HG02884 (cell line): ENCODE results near the gene GNB1.

Experiments
- ATAC-seq: cut with Tn5 transposase; IDR thresholded peaks from one replicate; pipeline ENCODE4 v1.9.1; 2021; ENCODE audit warnings: mild to moderate bottlenecking, moderate library complexity; ENCODE audit not compliant: unreplicated experiment

GNB1 gene

DNA sequence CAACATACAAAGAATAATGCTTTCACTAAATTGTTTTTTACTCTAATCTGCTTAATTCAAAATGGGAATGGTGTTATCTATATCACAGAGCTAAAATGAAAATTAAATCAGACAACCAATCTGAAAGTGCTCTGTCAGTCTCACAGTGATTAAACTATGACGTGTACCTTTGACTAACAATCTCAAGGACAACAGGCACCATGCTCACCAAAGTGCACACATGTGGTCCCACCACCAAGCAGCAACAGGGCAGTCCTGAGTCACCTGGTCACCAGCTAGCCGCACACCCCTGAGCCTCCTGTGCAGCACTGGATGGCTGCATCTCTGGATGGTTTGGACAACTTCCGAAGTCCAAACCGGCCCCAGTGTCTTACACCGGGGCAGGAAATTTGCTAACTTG, 58.1 kb downstream of the GNB1 start:
- ATAC-seq = no peak

DNA sequence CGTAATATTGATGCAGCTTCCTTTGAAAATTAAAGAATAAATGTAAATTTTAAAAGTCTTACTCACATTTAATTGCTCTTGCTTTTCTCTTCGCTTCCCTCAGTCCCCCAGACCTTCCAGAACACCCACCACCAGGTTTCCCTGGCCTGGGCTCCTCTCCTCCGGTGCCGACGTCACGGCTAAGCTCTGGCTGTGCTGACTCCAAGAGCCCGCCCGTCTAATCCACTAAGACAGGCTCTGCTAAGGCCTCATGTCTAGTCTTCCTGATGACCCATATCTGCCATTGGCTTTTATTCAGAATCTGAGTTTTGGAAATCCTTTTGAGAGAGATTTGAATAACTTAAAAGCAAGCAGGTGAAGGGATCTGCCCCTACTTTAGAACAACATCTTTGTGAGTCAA, 58.7 kb downstream of the GNB1 start:
- no peak for ATAC-seq

DNA sequence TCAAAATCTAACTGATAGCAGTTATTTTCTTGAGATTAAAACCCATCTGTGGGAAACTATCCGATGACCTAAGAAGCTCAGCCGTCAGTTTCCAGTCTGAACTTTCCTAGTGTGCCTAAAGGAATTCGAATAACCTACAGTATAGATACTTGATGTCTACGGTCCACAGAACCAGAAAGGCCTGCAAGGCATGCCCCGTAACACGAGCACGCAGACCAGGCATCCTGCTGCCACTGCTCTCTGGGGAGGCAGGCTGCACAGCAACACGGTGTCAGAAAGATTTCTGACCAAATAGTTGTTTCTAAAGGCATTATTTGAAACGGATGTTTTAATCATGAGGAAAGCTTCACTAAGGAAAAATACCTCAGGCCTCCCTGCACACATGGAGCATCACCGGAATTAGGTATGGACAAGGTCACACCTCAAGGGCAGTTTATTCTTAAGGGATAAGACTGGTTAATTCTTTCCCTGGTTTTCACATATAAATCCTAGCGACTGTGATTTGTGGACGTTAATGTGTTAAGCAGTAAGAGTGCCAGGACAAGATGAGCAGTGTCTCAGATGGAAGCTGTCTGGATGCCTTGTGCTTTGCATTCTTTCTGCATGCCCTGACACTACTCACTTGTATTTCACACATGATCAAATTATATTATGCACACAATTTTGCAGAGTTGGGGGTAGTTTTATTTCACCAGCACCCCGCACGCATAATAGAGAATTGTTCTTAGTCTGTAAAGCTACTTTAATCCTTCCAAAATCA, 63.6 kb downstream of the GNB1 start:
- no peak for ATAC-seq

DNA sequence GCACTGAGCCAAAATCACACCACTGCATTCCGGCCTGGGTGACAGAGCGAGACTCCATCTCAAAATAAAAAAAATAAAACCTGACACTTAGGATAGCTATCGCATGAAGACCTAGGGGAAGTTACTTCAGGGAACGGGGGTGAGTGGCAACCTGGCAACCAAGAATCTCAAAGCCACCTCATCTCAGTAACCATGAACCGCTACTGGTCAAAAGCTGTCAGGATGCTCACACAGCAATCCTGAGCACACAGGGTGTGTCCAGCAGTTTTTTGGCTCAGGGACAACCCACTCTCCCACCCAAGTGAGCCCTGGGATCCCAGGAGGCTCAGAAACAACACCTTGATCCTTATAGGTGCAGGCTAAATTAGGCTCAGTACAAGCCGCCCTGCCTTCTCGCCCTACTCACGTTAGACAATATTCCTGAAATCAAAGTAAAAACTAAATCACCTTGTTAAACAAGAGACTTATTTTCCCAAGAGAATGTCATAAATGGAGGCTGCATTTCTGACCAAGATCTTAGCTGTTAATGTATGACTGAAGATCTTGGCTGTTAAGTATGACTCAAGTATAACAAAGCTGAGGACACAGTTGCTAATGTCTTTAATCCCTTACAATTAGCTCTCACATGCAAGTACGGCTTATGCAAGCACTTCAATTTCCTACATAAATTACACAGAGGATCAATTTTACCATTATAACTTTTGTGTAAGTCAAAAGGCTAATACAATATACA, 64.4 kb downstream of the GNB1 start:
- ATAC-seq = no peak

DNA sequence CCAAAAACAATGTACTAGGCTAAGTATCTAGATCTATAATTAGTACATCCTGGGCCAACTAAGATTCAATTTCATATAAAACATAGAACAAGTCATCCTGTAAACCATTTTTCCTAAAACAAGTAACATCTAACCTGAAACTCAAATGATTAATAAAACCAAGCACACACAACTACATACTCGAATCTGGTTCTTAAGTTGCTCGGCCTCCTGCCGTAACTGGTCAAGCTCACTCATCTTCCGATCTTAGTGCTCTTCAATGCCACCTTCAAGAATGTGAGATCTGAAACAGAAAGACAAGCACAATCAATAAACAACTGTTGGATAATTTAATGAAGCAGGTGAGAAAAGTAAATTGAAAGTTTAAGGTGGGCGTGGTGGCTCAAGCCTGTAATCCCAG, 65.7 kb downstream of the GNB1 start:
- ATAC-seq = no peak

DNA sequence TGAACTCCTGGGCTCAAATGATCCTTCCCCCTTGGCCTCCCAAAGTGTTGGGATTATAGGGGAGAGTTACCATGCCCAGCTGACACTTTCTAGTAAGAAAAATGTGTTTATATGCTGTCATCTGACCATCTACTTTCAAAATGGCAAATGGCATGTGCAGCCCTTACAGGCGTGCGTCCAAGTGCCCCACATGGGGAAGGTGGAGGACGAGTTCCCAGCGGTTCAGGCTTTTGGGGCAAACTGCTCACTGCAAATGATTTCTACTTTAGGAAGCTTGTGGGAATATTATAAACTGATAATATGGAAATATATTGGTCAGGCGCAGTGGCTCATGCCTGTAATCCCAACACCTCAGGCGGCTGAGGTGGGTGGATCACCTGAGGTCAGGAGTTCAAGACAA, 71.1 kb downstream of the GNB1 start:
- no peak for ATAC-seq

DNA sequence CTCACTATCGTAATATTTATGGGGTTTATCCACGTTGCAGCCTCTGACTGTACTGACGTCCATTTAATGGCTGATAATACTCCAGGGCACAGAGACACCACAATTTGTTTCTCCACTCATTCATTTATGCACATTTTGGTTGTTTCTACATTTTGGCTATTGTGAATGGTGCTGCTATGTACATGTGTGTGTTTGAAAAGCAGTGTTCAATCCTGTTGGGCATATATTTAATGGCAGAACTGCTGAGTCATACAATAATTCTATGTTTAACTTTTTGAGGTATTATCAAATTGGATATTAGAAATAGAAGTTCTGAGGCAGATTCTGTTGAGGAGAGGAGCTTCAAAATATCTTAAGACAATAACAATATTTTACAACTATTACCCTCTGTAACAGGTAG, 73.7 kb downstream of the GNB1 start:
- ATAC-seq = no peak

DNA sequence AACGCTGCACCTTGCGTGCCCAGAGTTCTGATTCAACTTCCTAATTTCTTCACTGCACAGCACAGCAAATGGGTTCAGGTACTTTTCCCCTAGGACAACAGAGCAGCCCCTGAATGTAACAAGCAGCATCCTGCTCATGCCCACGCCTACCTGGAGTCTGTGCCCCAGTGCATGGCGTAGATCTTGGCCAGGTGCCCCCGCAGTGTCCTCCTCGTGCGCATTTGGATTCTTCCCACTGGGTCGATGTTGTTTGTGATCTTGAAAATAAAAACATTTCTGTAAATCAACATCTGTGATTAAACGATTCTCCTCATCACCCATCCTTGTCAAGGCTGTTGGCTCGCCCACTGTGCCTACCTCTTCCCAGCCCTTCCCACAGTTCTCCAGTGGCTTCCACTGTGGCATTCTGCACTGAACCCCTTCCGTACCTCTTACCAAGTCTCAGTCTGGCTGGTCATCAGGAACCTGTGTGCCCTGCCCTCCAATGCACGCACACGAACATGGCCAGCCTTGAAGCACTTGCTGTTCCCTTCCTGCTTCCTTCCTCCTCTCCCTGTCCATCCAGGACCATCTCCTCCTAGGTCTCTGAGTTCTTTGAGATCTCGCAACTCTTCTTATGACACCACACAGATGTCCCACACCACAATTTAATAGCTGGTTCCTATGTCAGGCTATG, 75.1 kb downstream of the GNB1 start:
- no peak for ATAC-seq

DNA sequence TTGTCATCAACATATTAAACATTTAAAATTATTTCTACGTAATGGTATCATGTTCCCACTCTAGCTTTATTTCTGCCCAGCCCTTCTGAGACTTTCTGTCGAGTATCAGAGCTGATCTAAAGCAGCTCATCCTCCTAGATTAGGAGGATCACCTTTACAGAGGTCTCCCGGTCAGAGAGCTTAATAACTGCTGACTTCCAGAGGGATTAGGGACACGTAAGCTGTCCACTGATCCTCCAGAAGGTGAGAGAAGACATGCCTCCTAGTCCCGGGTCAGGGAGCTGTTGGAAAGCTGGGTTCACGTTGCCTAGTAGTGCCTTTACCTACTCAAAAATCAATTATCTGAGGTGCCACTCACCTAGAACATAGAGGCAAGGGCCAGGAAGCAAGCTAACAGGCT, 81.4 kb downstream of the GNB1 start:
- ATAC-seq = no peak

DNA sequence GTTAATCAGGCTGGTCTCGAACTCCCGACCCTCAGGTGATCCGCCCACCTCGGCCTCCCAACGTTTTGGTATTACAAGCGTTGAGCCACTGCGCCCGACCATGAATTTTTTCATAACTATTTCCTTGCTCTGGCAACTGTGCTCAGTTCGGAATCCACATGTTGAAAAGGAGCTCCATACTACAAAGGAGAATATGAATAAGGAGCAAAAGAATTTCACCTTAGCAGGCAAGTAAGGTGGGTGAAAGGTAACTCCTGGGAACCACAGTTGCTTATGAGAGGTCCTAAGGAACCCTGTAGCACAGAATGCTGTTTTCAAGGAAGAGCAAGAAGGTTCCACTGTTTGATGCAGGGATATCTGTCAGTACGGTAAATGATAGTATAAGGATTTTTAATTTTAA, 82.7 kb downstream of the GNB1 start:
- no peak for ATAC-seq

DNA sequence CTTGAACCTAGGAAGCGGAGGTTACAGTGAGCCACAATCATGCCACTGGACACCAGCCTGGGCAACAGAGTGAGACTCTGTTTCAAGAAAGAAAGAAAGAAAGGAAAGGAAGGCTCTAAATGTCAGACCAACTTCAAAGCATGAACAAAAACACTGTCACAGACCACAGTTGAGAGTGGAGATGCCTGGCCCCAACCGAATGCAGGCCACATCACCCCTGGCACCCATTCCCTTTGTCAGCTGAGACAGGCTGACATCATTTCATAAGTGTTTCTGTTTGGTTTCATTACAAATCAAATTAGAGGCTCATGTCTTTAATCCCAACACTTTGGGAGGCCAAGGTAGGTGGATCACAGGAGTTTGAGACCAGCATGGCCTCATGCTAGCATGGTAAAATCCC, 84.0 kb downstream of the GNB1 start:
- no peak for ATAC-seq

DNA sequence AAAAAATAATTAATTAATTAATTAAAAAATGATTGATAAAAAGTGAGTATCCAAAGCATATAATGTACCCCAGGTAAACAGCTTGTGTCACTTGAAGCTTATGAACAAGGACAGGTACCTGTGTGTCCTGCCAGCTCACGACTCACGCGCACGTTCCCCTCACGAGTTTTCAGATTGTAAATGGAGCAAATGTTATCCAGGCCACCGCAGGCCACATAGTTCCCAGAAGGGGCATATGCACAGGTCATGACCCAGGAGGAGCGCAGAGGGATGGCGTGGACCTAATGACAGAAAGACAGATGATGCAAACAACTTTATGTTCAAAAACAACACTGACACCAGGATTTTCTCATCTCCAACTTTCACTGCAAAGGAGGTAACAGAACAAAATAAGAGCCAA, 86.6 kb downstream of the GNB1 start:
- no peak for ATAC-seq

DNA sequence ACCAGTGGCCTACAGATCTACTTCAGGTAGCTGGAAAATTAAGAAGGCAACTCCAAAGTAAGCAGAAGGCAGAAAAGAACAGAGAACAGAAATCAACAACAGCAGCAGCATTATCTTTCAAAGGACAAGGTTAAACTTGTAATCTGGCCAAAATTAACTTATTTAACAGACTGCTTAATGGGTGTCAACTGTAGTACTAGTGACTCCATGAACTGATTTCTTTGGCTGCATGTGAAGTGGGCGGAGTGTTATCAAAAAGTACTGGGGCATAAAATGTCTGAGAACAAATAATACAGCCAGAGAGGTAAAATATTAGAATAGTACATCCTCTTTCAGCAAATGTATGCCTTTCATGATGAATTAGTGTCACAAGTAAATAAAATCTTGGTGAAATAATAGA, 88.0 kb downstream of the GNB1 start:
- no peak for ATAC-seq

DNA sequence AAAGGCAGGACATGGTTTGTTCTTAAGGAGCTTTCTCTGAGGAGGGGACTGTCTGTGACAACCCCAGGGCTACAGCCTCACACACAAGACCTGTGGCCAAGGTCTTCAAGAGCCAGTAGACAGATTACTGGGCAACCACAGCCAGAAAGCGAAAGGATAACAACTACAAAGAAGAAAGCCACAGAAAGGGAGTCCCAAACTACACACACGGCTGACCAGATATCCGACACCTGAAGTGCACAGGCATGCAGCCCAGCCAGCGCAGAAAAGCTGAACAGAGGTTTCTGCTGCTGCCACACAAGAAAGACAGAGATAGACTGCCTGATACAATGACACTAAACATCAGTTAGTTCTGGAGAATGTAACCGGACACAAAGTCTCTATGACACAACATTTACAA, 91.2 kb downstream of the GNB1 start:
- no peak for ATAC-seq

DNA sequence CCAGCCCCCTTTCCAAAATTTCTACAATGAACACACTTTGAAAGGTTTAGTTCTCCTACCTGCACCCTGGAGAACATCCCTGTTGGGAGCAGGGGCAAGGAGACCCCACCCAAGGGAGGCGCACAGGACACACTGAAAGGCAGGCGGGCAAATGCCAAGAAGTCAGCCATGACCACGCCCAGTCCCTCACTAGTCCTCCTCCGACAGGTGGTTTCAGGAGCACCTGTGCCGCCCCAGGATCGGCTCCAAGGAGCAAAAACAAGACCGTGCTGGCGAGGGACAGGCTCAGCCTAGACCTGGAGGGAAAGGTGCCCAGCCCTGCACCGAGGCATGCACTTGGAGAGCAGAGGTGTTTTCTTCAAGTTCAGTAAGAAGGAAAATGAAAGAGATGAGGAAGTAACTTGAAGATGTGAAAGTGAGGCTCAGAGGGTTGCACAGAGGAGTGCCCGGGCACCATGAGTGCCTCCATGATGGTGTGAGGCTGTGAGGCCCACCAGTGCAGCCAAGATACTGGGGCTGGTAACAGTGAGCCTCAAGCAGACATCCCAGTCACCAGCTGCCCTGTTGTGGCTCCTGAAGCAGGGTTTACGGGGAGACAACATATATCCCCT, 93.1 kb downstream of the GNB1 start:
- no peak for ATAC-seq

DNA sequence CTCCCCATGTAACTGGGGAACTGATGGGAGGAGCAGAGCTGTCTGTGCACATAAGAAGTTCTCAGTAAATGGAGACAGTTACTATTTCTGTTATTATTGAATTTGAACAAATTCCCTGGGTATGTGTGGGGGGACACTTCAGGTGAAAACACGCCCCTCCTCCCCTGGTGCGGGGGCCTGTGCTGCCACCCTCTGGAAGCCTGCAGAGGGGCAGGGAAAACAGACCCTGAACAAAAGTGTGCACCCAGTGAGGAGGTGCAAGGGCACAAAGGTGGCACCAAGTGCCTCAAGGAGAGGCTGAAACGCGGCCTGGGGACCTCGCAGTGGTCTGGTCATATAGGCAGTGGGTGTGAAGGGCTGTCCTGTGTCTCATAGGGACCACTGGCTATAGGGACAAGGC, 94.4 kb downstream of the GNB1 start:
- ATAC-seq = no peak

DNA sequence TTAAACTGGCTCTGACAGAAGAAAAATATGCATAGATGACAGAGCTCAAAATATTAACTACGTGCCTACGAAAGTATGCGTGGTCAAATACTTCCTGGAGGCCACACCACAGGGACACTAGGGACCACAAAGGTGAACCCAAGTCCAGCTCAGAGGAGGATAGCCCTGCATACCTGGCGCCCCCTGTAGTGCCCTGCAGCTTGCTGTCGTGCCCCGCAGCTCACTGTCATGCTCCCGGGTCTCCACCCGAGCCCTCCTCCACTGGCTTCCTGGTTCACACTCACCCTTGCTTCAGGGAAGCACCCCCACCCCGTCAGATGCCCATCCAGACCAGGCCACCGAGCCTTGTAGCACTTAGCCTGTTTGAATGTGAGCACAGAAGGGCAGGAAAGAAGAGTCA, 95.9 kb downstream of the GNB1 start:
- ATAC-seq = no peak

DNA sequence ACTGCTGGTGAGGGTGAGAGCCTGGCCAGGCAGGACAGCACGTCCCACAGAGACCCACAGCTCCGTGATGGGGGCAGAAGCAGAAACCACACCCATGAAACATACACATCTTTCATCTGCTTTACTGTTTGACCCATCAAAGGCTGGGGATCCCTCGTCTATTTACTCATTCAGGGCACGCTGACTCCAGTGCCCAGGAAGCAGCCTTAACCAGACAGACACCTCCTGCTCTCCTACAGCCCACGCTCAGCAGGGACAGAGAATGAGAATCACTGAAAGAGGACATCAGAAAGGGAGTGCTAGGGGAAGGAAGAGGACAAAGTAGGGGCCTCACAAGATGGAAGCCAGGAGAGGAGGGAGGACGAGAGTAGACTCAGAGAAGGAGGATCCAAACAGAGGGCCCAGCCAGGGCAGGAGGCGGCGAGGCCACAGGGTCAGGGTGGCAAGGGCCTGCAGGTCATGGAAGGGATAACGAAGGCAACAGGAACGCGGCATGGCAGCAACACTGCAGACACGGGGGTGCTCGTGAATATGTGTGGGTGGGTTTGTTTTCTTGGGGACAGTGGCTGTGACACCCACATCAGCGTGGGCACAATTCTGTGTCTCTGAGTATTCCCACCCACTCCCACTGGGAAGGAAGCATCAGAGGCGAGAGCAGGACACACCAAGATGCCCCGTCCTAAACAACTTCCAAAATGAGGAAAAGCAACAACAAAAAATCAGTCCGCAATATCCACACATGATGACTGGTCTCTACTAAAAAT, 97.2 kb downstream of the GNB1 start:
- no peak for ATAC-seq

DNA sequence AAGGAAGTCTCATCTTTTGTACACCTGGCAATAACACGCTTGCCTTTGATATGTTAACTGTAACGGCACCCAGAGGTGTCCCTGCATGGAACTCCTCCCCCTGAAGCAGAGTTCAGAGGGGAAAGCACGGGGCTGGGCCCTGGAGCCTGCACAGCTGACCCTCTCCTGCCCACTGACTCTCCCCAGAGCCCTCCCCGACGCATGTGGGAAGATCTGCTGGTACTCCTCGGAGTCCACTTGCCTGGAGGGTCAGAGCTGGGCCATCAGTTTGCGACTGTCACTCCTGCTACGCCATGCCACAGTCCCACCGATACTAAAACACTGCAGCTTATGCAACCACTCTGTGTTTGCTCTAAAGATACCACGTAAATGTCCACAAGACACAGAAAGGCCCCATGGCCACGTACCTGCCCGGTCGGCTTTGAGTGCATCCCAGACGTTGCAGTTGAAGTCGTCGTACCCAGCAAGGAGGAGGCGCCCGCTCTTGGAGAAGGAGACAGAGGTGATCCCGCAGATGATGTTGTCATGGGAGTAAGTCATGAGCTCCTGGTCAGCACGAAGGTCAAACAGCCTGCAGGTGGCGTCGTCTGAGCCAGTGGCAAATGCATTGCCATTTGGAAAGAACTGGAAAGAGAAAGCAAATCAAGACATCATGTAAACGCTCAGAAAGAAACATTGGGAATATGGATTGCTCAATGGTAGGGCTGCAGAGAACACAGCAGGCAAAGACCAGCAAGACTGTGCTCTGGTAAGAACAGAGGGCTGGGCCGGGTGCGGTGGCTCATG, 102.0 kb downstream of the GNB1 start:
- ATAC-seq = no peak

DNA sequence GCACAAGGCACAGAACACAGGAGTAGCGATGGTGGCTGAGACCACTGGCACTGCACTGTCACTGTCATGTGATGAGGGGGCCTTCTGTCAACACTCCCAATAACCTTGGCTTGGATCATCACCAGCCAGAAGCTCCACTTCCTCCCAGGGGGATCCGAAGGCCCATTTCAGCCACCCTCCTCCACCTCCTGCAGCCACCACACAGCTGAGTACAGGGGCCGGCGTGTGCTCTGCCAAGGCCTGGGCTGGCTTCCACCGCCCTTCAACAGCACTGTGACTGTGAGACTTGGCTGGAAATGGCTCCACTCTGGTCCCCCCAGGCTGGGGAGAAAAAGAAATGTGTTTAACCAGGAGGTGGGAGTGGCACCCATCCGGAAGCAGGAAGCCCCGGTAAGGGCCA, 102.8 kb downstream of the GNB1 start:
- no peak for ATAC-seq
